H1 (cell line): ENCODE measurements around the gene ICOSLG.
"Not testable (repeated sequence)": the region's sequence is repeated elsewhere in the genome, so short reads cannot be mapped to it uniquely, and the experiment has no call there.

Source experiments
- CEBPB ChIP-seq: IDR thresholded peaks from 2 replicates; pipeline ENCODE4 v1.6.1; 2012; ENCODE audit warnings: low read depth, low read length
- PHF8 ChIP-seq: fragments of 200-600 bp; sonication (generic); conservative IDR thresholded peaks from 2 replicates; pipeline ENCODE4 v1.7.1; 2012; ENCODE audit warnings: low read depth, mild to moderate bottlenecking, inconsistent platforms, low read length, moderate library complexity
- POLR2A ChIP-seq, 2 experiments: IDR thresholded peaks; 1 replicate in 1 of 2; 2 replicates in 1 of 2; pipeline ENCODE4 v1.6.1; 2011; ENCODE audit warnings: low read depth in 2 of 2, low read length in 2 of 2, mild to moderate bottlenecking in 2 of 2; ENCODE audit errors: control extremely low read depth in 1 of 2
- POLR2AphosphoS5 ChIP-seq: IDR thresholded peaks from 2 replicates; pipeline ENCODE4 v1.6.1; 2011; ENCODE audit warnings: low read depth, low read length
- RAD21 ChIP-seq, 2 experiments: IDR thresholded peaks in 1 of 2; conservative IDR thresholded peaks in 1 of 2; 2 replicates each; pipeline ENCODE4 v1.6.1; 2011; ENCODE audit warnings: low read depth in 2 of 2, low read length in 2 of 2, improper control_type of control experiment in 1 of 2, inconsistent platforms in 1 of 2, mild to moderate bottlenecking in 1 of 2, moderate library complexity in 1 of 2
- SIN3A ChIP-seq, 2 experiments: IDR thresholded peaks in 1 of 2; conservative IDR thresholded peaks in 1 of 2; 2 replicates each; pipeline ENCODE4 v1.6.1; 2011 to 2012; ENCODE audit warnings: low read length in 2 of 2, improper control_type of control experiment in 1 of 2, low read depth in 1 of 2, mild to moderate bottlenecking in 1 of 2
- TBP ChIP-seq: IDR thresholded peaks from 2 replicates; pipeline ENCODE4 v1.6.1; 2011; ENCODE audit warnings: low read depth, low read length, improper control_type of control experiment
- YY1 ChIP-seq: IDR thresholded peaks from 2 replicates; pipeline ENCODE4 v1.6.1; 2011; ENCODE audit warnings: low read depth, mild to moderate bottlenecking, low read length
- TF ChIP-seq, protein P1 (sequence below), 3 experiments: IDR thresholded peaks; 1 replicate in 2 of 3; 2 replicates in 1 of 3; pipeline versions ENCODE4 v1.5.1 to v1.6.1; 2011; ENCODE audit warnings: low read length in 3 of 3, mild to moderate bottlenecking in 3 of 3, inconsistent platforms in 2 of 3, low read depth in 1 of 3, moderate library complexity in 1 of 3; ENCODE audit not compliant: insufficient read depth in 1 of 3; ENCODE audit errors: control extremely low read depth in 1 of 3

DNA sequence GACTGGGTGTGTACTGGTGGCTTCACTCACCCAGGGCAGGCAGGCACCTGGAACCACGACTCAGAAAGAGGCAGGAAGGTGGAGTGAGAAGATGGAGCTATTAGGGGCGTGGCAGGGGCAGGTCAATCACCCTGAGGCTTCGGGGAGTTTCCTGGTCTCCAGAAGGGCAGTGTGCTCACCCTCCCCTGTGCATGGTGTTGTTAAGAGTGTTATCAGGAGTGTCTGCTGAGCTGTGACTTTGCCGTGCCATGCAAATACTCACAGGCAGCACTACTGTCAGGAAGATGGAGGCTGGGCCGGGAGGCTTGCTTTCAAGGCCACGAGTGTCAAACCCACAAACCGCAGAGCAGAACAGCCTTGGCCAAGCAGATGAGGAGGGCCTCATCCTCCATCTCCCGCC lies 22.3 kb downstream of the ICOSLG start:
- TF ChIP-seq POLR2A (IDR thresholded peaks at IDR 0.05; ENCODE audit: control extremely low read depth in 1 of 2, low read depth in 2 of 2, low read length in 2 of 2); TBP; CEBPB; SIN3A (conservative IDR thresholded peaks at IDR 0.05 in 1 of 2, IDR thresholded peaks at IDR 0.05 in 1 of 2; ENCODE audit: low read depth in 1 of 2, low read length in 2 of 2); POLR2AphosphoS5; PHF8; YY1; RAD21 (IDR thresholded peaks at IDR 0.05 in 1 of 2, conservative IDR thresholded peaks at IDR 0.05 in 1 of 2; ENCODE audit: low read depth in 2 of 2, low read length in 2 of 2): not testable (repeated sequence)
- TF ChIP-seq, protein P1, sequence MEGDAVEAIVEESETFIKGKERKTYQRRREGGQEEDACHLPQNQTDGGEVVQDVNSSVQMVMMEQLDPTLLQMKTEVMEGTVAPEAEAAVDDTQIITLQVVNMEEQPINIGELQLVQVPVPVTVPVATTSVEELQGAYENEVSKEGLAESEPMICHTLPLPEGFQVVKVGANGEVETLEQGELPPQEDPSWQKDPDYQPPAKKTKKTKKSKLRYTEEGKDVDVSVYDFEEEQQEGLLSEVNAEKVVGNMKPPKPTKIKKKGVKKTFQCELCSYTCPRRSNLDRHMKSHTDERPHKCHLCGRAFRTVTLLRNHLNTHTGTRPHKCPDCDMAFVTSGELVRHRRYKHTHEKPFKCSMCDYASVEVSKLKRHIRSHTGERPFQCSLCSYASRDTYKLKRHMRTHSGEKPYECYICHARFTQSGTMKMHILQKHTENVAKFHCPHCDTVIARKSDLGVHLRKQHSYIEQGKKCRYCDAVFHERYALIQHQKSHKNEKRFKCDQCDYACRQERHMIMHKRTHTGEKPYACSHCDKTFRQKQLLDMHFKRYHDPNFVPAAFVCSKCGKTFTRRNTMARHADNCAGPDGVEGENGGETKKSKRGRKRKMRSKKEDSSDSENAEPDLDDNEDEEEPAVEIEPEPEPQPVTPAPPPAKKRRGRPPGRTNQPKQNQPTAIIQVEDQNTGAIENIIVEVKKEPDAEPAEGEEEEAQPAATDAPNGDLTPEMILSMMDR (IDR thresholded peaks at IDR 0.05; ENCODE audit: control extremely low read depth in 1 of 3, insufficient read depth in 1 of 3, low read depth in 1 of 3, low read length in 3 of 3), result not testable (repeated sequence)
